Anterior cingulate cortex (tissue), 58 donors: ENCODE measurements around the gene DUSP15.

Experiments
- DNase-seq, 58 donors: peaks; one replicate each; lab custom pipeline; 2025; lab: John Stamatoyannopoulos, UW

DUSP15 gene

GRCh38 chr20:31861385-31862156 is 8.8 kb downstream of the DUSP15 start:
- DNase-seq: peak in 23 of 58 donors; percentile 12 to 50 (median 26)

GRCh38 chr20:31861135-31861384 is 9.3 kb downstream of the DUSP15 start:
- DNase-seq: no peak

GRCh38 chr20:31860390-31861134 is 9.8 kb downstream of the DUSP15 start:
- no peak for DNase-seq

- no peak for DNase-seq
These were observed 10.3 kb downstream of the DUSP15 start for GRCh38 chr20:31859998-31860380.

GRCh38 chr20:31859266-31859997 is 10.9 kb downstream of the DUSP15 start:
- no peak for DNase-seq

GRCh38 chr20:31858760-31859083 is 11.6 kb downstream of the DUSP15 start:
- no peak for DNase-seq

GRCh38 chr20:31857861-31858759 is 12.2 kb downstream of the DUSP15 start:
- DNase-seq: no peak

GRCh38 chr20:31856516-31856915 is 13.8 kb downstream of the DUSP15 start:
- DNase-seq: no peak

GRCh38 chr20:31853481-31853880 is 16.8 kb downstream of the DUSP15 start:
- DNase-seq: no peak

- DNase-seq: no peak
These were observed 18.9 kb downstream of the DUSP15 start for GRCh38 chr20:31851240-31851955.

- DNase-seq: no peak
These were observed 20.9 kb downstream of the DUSP15 start for GRCh38 chr20:31849306-31849930.

GRCh38 chr20:31848088-31848999 is 22.0 kb downstream of the DUSP15 start:
- no peak for DNase-seq

GRCh38 chr20:31846793-31847138 is 23.6 kb downstream of the DUSP15 start:
- DNase-seq: no peak

GRCh38 chr20:31845300-31845863 is 24.9 kb downstream of the DUSP15 start, which contains the start of gene FOXS1:
Gene FOXS1, minus strand, starts transcription at chr20:31845604. Its CDS starts 62 bp downstream, at chr20:31845542.
- DNase-seq: peak in 19 of 58 donors; percentile 7 to 57 (median 22)

GRCh38 chr20:31844737-31845299 is 25.5 kb downstream of the DUSP15 start:
- DNase-seq: no peak

- DNase-seq: no peak
These were observed 26.4 kb downstream of the DUSP15 start for GRCh38 chr20:31843881-31844280.

- no peak for DNase-seq
These were observed 27.0 kb downstream of the DUSP15 start for GRCh38 chr20:31843288-31843687.
